SK-N-SH treated with all-trans-retinoic acid at 6 μM for 48 hours (cell line): ENCODE results near the gene RASSF4.

Source experiments
- ARNTL ChIP-seq: fragments of 450-650 bp; formaldehyde crosslinking; IDR thresholded peaks from 2 replicates; pipeline ENCODE4 v1.5.0; 2020; ENCODE audit warnings: low read depth, mild to moderate bottlenecking, moderate library complexity, borderline replicate concordance
- CSDC2 ChIP-seq: fragments of 250-450 bp; sonication (Bioruptor Pico); IDR thresholded peaks from 2 replicates; pipeline ENCODE4 v1.5.0; 2020; ENCODE audit warnings: mild to moderate bottlenecking, moderate library complexity
- ESRRG ChIP-seq: fragments of 250-450 bp; sonication (Bioruptor Pico); IDR thresholded peaks from 2 replicates; pipeline ENCODE4 v1.6.1; 2021; ENCODE audit warnings: mild to moderate bottlenecking
- RARB ChIP-seq: fragments of 250-450 bp; sonication (Bioruptor Pico); IDR thresholded peaks from 2 replicates; pipeline ENCODE4 v1.8.0; 2021; ENCODE audit warnings: mild to moderate bottlenecking, moderate library complexity
- SNAI2 ChIP-seq: fragments of 250-450 bp; sonication (Bioruptor Pico); IDR thresholded peaks from 2 replicates; pipeline ENCODE4 v1.5.0; 2020; ENCODE audit warnings: mild to moderate bottlenecking, moderate library complexity
- ZC3H10 ChIP-seq: fragments of 250-450 bp; sonication (Bioruptor Pico); IDR thresholded peaks from 2 replicates; pipeline ENCODE4 v1.5.1; 2021; ENCODE audit warnings: mild to moderate bottlenecking, moderate library complexity
- ZNF8 ChIP-seq: fragments of 450-650 bp; formaldehyde crosslinking; IDR thresholded peaks from 2 replicates; pipeline ENCODE4 v1.5.0; 2020; ENCODE audit warnings: mild to moderate bottlenecking, moderate library complexity
- TF ChIP-seq, protein P1 (sequence below): fragments of 250-450 bp; sonication (Bioruptor Pico); IDR thresholded peaks from 2 replicates; pipeline ENCODE4 v1.8.0; 2021; ENCODE audit warnings: low read depth, mild to moderate bottlenecking, moderate library complexity, borderline replicate concordance
- TF ChIP-seq, protein P2 (sequence below): fragments of 250-450 bp; sonication (Bioruptor Pico); IDR thresholded peaks from 2 replicates; pipeline ENCODE4 v1.5.0; 2020; ENCODE audit warnings: mild to moderate bottlenecking, moderate library complexity
- TF ChIP-seq, protein P3 (sequence below): fragments of 250-450 bp; sonication (Bioruptor Pico); IDR thresholded peaks from 2 replicates; pipeline ENCODE4 v1.8.0; 2020; ENCODE audit warnings: mild to moderate bottlenecking, moderate library complexity, borderline replicate concordance
- TF ChIP-seq, protein P4 (sequence below): fragments of 250-450 bp; sonication (Bioruptor Pico); IDR thresholded peaks from 2 replicates; pipeline ENCODE4 v1.5.1; 2020; ENCODE audit warnings: low read depth, mild to moderate bottlenecking, moderate library complexity

DNA sequence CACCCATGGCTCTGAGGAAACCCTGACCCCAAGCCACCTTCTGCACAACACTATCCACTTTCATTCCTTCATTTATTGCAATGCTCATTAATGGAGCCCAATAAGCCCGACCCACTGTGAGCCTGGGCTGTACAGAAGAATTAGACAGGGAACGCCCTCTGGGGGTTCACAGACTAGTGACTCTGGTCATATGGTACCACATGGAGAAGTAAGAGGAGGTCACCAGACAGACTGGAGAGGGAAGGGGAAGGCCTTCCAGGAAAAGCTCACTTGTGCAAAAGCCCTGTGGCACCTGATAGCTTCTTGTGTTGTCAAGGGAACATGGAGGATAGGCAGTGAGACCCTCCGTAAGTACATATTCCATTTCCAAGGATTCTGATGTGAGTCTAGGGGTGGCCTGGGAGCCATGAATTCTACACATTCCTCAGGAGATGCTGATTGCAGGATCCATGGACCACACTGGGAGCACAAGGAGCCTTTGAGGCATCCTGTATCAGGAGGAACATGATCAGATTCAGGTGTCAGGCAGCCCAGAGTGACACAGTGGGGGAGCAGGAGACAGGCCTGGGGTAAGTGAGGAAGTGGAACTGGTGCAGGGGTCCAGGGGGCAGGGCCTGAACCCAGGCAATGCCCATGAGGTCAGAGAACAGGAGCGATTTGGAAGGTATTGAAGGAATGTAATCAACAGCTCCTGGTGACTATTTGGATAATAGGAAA is 28.5 kb upstream of the RASSF4 start:
- no peak for TF ChIP-seq ARNTL (CRISPR knock-in tag)
- TF ChIP-seq ZC3H10 (CRISPR knock-in tag), result no peak
- TF ChIP-seq ESRRG (CRISPR knock-in tag), result no peak
- no peak for TF ChIP-seq RARB
- TF ChIP-seq, protein P1, sequence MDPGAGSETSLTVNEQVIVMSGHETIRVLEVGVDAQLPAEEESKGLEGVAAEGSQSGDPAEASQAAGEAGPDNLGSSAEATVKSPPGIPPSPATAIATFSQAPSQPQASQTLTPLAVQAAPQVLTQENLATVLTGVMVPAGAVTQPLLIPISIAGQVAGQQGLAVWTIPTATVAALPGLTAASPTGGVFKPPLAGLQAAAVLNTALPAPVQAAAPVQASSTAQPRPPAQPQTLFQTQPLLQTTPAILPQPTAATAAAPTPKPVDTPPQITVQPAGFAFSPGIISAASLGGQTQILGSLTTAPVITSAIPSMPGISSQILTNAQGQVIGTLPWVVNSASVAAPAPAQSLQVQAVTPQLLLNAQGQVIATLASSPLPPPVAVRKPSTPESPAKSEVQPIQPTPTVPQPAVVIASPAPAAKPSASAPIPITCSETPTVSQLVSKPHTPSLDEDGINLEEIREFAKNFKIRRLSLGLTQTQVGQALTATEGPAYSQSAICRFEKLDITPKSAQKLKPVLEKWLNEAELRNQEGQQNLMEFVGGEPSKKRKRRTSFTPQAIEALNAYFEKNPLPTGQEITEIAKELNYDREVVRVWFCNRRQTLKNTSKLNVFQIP (CRISPR knock-in tag), result no peak
- no peak for TF ChIP-seq ZNF8
- no peak for TF ChIP-seq CSDC2 (CRISPR knock-in tag)
- TF ChIP-seq, protein P2, sequence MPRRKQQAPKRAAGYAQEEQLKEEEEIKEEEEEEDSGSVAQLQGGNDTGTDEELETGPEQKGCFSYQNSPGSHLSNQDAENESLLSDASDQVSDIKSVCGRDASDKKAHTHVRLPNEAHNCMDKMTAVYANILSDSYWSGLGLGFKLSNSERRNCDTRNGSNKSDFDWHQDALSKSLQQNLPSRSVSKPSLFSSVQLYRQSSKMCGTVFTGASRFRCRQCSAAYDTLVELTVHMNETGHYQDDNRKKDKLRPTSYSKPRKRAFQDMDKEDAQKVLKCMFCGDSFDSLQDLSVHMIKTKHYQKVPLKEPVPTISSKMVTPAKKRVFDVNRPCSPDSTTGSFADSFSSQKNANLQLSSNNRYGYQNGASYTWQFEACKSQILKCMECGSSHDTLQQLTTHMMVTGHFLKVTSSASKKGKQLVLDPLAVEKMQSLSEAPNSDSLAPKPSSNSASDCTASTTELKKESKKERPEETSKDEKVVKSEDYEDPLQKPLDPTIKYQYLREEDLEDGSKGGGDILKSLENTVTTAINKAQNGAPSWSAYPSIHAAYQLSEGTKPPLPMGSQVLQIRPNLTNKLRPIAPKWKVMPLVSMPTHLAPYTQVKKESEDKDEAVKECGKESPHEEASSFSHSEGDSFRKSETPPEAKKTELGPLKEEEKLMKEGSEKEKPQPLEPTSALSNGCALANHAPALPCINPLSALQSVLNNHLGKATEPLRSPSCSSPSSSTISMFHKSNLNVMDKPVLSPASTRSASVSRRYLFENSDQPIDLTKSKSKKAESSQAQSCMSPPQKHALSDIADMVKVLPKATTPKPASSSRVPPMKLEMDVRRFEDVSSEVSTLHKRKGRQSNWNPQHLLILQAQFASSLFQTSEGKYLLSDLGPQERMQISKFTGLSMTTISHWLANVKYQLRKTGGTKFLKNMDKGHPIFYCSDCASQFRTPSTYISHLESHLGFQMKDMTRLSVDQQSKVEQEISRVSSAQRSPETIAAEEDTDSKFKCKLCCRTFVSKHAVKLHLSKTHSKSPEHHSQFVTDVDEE (CRISPR knock-in tag), result no peak
- TF ChIP-seq, protein P3, sequence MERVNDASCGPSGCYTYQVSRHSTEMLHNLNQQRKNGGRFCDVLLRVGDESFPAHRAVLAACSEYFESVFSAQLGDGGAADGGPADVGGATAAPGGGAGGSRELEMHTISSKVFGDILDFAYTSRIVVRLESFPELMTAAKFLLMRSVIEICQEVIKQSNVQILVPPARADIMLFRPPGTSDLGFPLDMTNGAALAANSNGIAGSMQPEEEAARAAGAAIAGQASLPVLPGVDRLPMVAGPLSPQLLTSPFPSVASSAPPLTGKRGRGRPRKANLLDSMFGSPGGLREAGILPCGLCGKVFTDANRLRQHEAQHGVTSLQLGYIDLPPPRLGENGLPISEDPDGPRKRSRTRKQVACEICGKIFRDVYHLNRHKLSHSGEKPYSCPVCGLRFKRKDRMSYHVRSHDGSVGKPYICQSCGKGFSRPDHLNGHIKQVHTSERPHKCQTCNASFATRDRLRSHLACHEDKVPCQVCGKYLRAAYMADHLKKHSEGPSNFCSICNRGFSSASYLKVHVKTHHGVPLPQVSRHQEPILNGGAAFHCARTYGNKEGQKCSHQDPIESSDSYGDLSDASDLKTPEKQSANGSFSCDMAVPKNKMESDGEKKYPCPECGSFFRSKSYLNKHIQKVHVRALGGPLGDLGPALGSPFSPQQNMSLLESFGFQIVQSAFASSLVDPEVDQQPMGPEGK, result no peak
- TF ChIP-seq, protein P4, sequence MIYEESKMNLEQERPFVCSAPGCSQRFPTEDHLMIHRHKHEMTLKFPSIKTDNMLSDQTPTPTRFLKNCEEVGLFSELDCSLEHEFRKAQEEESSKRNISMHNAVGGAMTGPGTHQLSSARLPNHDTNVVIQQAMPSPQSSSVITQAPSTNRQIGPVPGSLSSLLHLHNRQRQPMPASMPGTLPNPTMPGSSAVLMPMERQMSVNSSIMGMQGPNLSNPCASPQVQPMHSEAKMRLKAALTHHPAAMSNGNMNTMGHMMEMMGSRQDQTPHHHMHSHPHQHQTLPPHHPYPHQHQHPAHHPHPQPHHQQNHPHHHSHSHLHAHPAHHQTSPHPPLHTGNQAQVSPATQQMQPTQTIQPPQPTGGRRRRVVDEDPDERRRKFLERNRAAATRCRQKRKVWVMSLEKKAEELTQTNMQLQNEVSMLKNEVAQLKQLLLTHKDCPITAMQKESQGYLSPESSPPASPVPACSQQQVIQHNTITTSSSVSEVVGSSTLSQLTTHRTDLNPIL (CRISPR knock-in tag), result no peak
- TF ChIP-seq SNAI2, result no peak
